Kidney (tissue), 14 donors: ENCODE measurements around the gene PCDH1. TPM values are rescaled to one million over a fixed set of nuclear protein-coding genes. Genes with fewer than 3 reads are reported as not detected.

Experiments used
- DNase-seq, 5 donors: peaks; one replicate each; pipeline ENCODE4 v3.0.0-alpha.2; 2013 to 2020
- FAIRE-seq: peaks from 2 replicates; lab custom pipeline; 2012; peaks lifted over from hg19 to GRCh38; lab: Jason Lieb, UNC
- H3K27ac ChIP-seq, 2 donors: one replicate each; pipeline ENCODE4 v1.7.0; 2013; ENCODE audit warnings: low read depth in 2 of 2, low read length in 2 of 2, inconsistent platforms in 1 of 2
- H3K27me3 ChIP-seq: one replicate; pipeline ENCODE4 v1.7.1; 2013; ENCODE audit warnings: low read length, inconsistent platforms; ENCODE audit not compliant: control insufficient read depth, insufficient read depth
- H3K36me3 ChIP-seq, 3 donors: one replicate each; pipeline versions ENCODE4 v1.7.0 to v1.7.1; 2013; ENCODE audit warnings: low read length in 3 of 3, control low read depth in 1 of 3, inconsistent platforms in 1 of 3; ENCODE audit not compliant: insufficient read depth in 3 of 3, control insufficient read depth in 2 of 3
- H3K4me1 ChIP-seq, 3 donors: one replicate each; pipeline versions ENCODE4 v1.7.0 to v1.7.1; 2013; ENCODE audit warnings: low read length in 3 of 3, inconsistent platforms in 1 of 3, low read depth in 1 of 3; ENCODE audit not compliant: control insufficient read depth in 2 of 3, insufficient read depth in 2 of 3
- H3K4me3 ChIP-seq, 3 donors: one replicate each; pipeline versions ENCODE4 v1.7.0 to v1.8.1; 2013; ENCODE audit warnings: low read length in 3 of 3, control low read depth in 1 of 3, inconsistent platforms in 1 of 3
- H3K9ac ChIP-seq, 3 donors: one replicate each; pipeline versions ENCODE4 v1.7.0 to v1.7.1; 2013; ENCODE audit warnings: low read length in 3 of 3, control low read depth in 1 of 3, inconsistent platforms in 1 of 3
- H3K9me3 ChIP-seq, 3 donors: one replicate each; pipeline versions ENCODE4 v1.7.0 to v1.7.1; 2013; ENCODE audit warnings: low read length in 3 of 3, control low read depth in 1 of 3, inconsistent platforms in 1 of 3; ENCODE audit not compliant: control insufficient read depth in 2 of 3, insufficient read depth in 1 of 3
- CTCF ChIP-seq: IDR thresholded peaks from 3 replicates; pipeline ENCODE4 v1.5.1; 2012; ENCODE audit warnings: mild to moderate bottlenecking, moderate library complexity, borderline replicate concordance; ENCODE audit not compliant: insufficient read depth; ENCODE audit errors: extremely low read depth
- intact Hi-C: fragments of 100-400 bp; cut with DNase I; formaldehyde crosslinking; loops from one replicate; pipeline ENCODE4 v1.11.1; 2022
- polyA plus RNA-seq: library from polyadenylated mRNA; stranded (reverse); fragments of 350-450 nt; fragmentation: Illumina TruSeq; extraction: RNeasy Lipid Tissue Mini Kit (QIAGEN cat#74804); gene quantifications from one replicate; pipeline ENCODE4 v1.2.3, GENCODE V29; 2014; ENCODE audit warnings: low read depth, low replicate concordance; ENCODE audit not compliant: insufficient read depth
- total RNA-seq: library from RNA; stranded (reverse); fragmentation: NEBNext Ultra II Directional; extraction: Animal tissue kit (Norgen Biotek cat#: 25700); gene quantifications from one replicate; pipeline ENCODE4 v1.2.1, GENCODE V29; 2021
- donor health status: control.
- donor health status: control.
- donor health status: control.
- donor health status: control.
- donor health status: control.
- donor health status: DM: yes; HTN: yes; CAD: no.
- donor health status: Normal renal cell carcinoma (clear cell type).

Gene PCDH1
- total and polyA plus RNA-seq, 2 donors from 2014 or later, result 37.3 to 147 TPM

- Histone ChIP-seq H3K4me3 (no peak overlapping the region), H3K9me3 (no peaks in the 10 kb centered on the region), H3K9ac (no peak overlapping the region), H3K27me3 (no peaks in the 10 kb centered on the region), H3K27ac (no peak overlapping the region), H3K36me3 (peaks cover 0 to 4% (median 0%) of the 10 kb centered on the region in 3 donors), H3K4me1 (peaks cover 0 to 3% (median 0%) of the 10 kb centered on the region in 3 donors)
- FAIRE-seq (no peak), DNase-seq (peak in 4 of 5 donors; percentile 48 to 84 (median 66))
- intact Hi-C loops, result no loop called here
- TF ChIP-seq CTCF, result no peak
Observed at GRCh38 chr5:141811287-141812155, 66.7 kb downstream of the PCDH1 start.

GRCh38 chr5:141810702-141811101 is 67.5 kb downstream of the PCDH1 start:
- peaks cover 0 to 4% (median 0%) of the 10 kb centered on the region in 3 donors for H3K36me3 ChIP-seq
- no peak overlapping the region for H3K9ac ChIP-seq
- no peaks in the 10 kb centered on the region for H3K9me3 ChIP-seq
- no peak for DNase-seq
- no peak overlapping the region for H3K27ac ChIP-seq
- TF ChIP-seq CTCF, result no peak
- H3K4me3 ChIP-seq, result no peak overlapping the region
- FAIRE-seq, result no peak
- H3K27me3 ChIP-seq, result no peaks in the 10 kb centered on the region
- H3K4me1 ChIP-seq, result peaks cover 0 to 4% (median 0%) of the 10 kb centered on the region in 3 donors
- intact Hi-C loops, result no loop called here

GRCh38 chr5:141809380-141810096 is 68.7 kb downstream of the PCDH1 start:
- no peak overlapping the region for H3K9ac ChIP-seq
- H3K9me3 ChIP-seq, result no peaks in the 10 kb centered on the region
- no peak for TF ChIP-seq CTCF
- peaks cover 0 to 4% (median 0%) of the 10 kb centered on the region in 3 donors for H3K36me3 ChIP-seq
- DNase-seq (no peak), FAIRE-seq (no peak)
- no peak overlapping the region for H3K4me3 ChIP-seq
- no peaks in the 10 kb centered on the region for H3K27me3 ChIP-seq
- H3K27ac ChIP-seq, result no peak overlapping the region
- intact Hi-C loops, result no loop called here
- H3K4me1 ChIP-seq, result peaks cover 0 to 11% (median 0%) of the 10 kb centered on the region in 3 donors
